H1 (cell line): Measurements from ENCODE around the gene ZHX3. TPM values are rescaled to one million over a fixed set of nuclear protein-coding genes. Genes with fewer than 3 reads are reported as not detected.

Experiments
- CTCF ChIA-PET: fragments of 300-600 bp; sonication (Branson Sonifier 250); formaldehyde crosslinking; loops from one replicate; lab custom pipeline; 2021; ENCODE audit not compliant: partially characterized antibody; lab: Charles Lee
- POLR2A ChIA-PET: fragments of 300-600 bp; sonication (Branson Sonifier 250); formaldehyde crosslinking; loops from one replicate; lab custom pipeline; 2021; ENCODE audit warnings: inconsistent platforms; ENCODE audit not compliant: partially characterized antibody; lab: Charles Lee
- DNase-seq, 2 experiments: peaks; one replicate each; pipeline versions ENCODE4 v3.0.0 to v3.0.0-alpha.2; 2010 to 2022; ENCODE audit warnings: low spot score in 2 of 2, low read depth in 1 of 2, mixed read lengths in 1 of 2
- FAIRE-seq: peaks from 2 replicates; lab custom pipeline; 2011; peaks lifted over from hg19 to GRCh38; lab: Jason Lieb, UNC
- H2AFZ ChIP-seq: 2 replicates; pipeline ENCODE4 v1.8.1; 2012; ENCODE audit warnings: low read length, inconsistent platforms
- H2AK5ac ChIP-seq: 2 replicates; pipeline ENCODE4 v1.6.1; 2013; ENCODE audit warnings: low read depth, low read length
- H2BK120ac ChIP-seq: replicated peaks from 2 replicates; pipeline ENCODE3; 2013; ENCODE audit warnings: low read depth, low read length, inconsistent platforms
- H2BK12ac ChIP-seq: 2 replicates; pipeline ENCODE4 v1.6.1; 2013; ENCODE audit warnings: low read depth, low read length
- H2BK15ac ChIP-seq: 2 replicates; pipeline ENCODE4 v1.6.1; 2013; ENCODE audit warnings: low read length
- H2BK20ac ChIP-seq: 2 replicates; pipeline ENCODE4 v1.6.1; 2013; ENCODE audit warnings: low read length
- H2BK5ac ChIP-seq: 2 replicates; pipeline ENCODE4 v1.6.1; 2013; ENCODE audit warnings: low read depth, low read length
- H3K14ac ChIP-seq: 2 replicates; pipeline ENCODE4 v1.6.1; 2013; ENCODE audit warnings: inconsistent platforms; ENCODE audit not compliant: insufficient read length
- H3K18ac ChIP-seq: 2 replicates; pipeline ENCODE4 v1.6.1; 2013; ENCODE audit warnings: low read length; ENCODE audit errors: extremely low read depth
- H3K23ac ChIP-seq: 2 replicates; pipeline ENCODE4 v1.6.1; 2013; ENCODE audit warnings: inconsistent platforms; ENCODE audit not compliant: insufficient read length
- H3K23me2 ChIP-seq: 2 replicates; pipeline ENCODE4 v1.6.1; 2013; ENCODE audit warnings: low read depth, low read length
- H3K27ac ChIP-seq: 2 replicates; pipeline ENCODE4 v1.6.1; 2011; ENCODE audit warnings: low read depth, low read length, inconsistent platforms
- H3K27me3 ChIP-seq, 4 experiments: replicated peaks in 1 of 4; 1 replicate in 1 of 4; 2 replicates in 3 of 4; pipeline versions ENCODE4 v1.6.1 to v1.8.1; 2011 to 2013; ENCODE audit warnings: low read length in 3 of 4, mild to moderate bottlenecking in 3 of 4, inconsistent platforms in 2 of 4, mixed read lengths in 2 of 4, moderate library complexity in 1 of 4; ENCODE audit not compliant: control insufficient read depth in 3 of 4, insufficient read depth in 3 of 4; ENCODE audit errors: extremely low read depth in 1 of 4
- H3K36me3 ChIP-seq, 4 experiments: 2 replicates each; pipeline versions ENCODE4 v1.6.1 to v1.8.1; 2011 to 2013; ENCODE audit warnings: mild to moderate bottlenecking in 4 of 4, low read length in 3 of 4, moderate library complexity in 2 of 4, control low read depth in 1 of 4, inconsistent platforms in 1 of 4; ENCODE audit not compliant: insufficient read depth in 4 of 4, control insufficient read depth in 2 of 4
- H3K4ac ChIP-seq: replicated peaks from 2 replicates; pipeline ENCODE3; 2013; ENCODE audit warnings: low read length, low read depth, mixed read lengths, inconsistent platforms; ENCODE audit not compliant: insufficient read length
- H3K4me1 ChIP-seq, 4 experiments: replicated peaks in 1 of 4; 1 replicate in 1 of 4; 2 replicates in 3 of 4; pipeline versions ENCODE4 v1.6.1 to v1.8.1; 2011 to 2013; ENCODE audit warnings: low read length in 3 of 4, inconsistent platforms in 2 of 4, mixed read lengths in 1 of 4; ENCODE audit not compliant: insufficient read depth in 4 of 4, control insufficient read depth in 3 of 4
- H3K4me2 ChIP-seq, 2 experiments: 2 replicates each; pipeline versions ENCODE4 v1.6.1 to v1.8.1; 2011 to 2013; ENCODE audit warnings: low read depth in 2 of 2, low read length in 2 of 2, control low read depth in 1 of 2, inconsistent platforms in 1 of 2, mild to moderate bottlenecking in 1 of 2; ENCODE audit not compliant: insufficient read depth in 1 of 2
- H3K4me3 ChIP-seq, 4 experiments: fragments of 200-600, 300-600 bp in 1 of 4; sonication (generic), shearing (Covaris generic), sonication (Bioruptor Twin) in 1 of 4; 2 replicates each; pipeline versions ENCODE4 v1.5.1 to v1.8.1; 2011 to 2016; ENCODE audit warnings: low read length in 4 of 4, low read depth in 3 of 4, control low read depth in 2 of 4, inconsistent platforms in 2 of 4, mild to moderate bottlenecking in 2 of 4, mixed read lengths in 1 of 4, moderate library complexity in 1 of 4; ENCODE audit not compliant: insufficient read depth in 2 of 4; ENCODE audit errors: extremely low read depth in 1 of 4
- H3K56ac ChIP-seq: replicated peaks from 2 replicates; pipeline ENCODE3; 2013; ENCODE audit warnings: low read depth, mild to moderate bottlenecking, mixed read lengths, low read length, inconsistent platforms; ENCODE audit not compliant: insufficient read length
- H3K79me1 ChIP-seq: 2 replicates; pipeline ENCODE4 v1.6.1; 2013; ENCODE audit warnings: low read depth, low read length, control low read depth
- H3K79me2 ChIP-seq, 2 experiments: 2 replicates each; pipeline versions ENCODE4 v1.6.1 to v1.8.1; 2012 to 2013; ENCODE audit warnings: low read length in 2 of 2, mild to moderate bottlenecking in 2 of 2, inconsistent platforms in 1 of 2; ENCODE audit not compliant: insufficient read depth in 2 of 2, control insufficient read depth in 1 of 2
- H3K9ac ChIP-seq, 4 experiments: replicated peaks in 1 of 4; 1 replicate in 1 of 4; 2 replicates in 3 of 4; pipeline versions ENCODE4 v1.6.1 to v1.8.1; 2011 to 2013; ENCODE audit warnings: low read depth in 3 of 4, low read length in 3 of 4, control low read depth in 2 of 4, mild to moderate bottlenecking in 2 of 4, moderate library complexity in 2 of 4, inconsistent platforms in 1 of 4; ENCODE audit errors: extremely low read depth in 1 of 4
- H3K9me3 ChIP-seq, 2 experiments: 2 replicates each; pipeline versions ENCODE4 v1.6.1 to v1.8.1; 2012 to 2013; ENCODE audit warnings: mild to moderate bottlenecking in 2 of 2, moderate library complexity in 2 of 2, control low read depth in 1 of 2, inconsistent platforms in 1 of 2, low read depth in 1 of 2, low read length in 1 of 2, mixed read lengths in 1 of 2; ENCODE audit not compliant: insufficient read depth in 2 of 2
- H4K20me1 ChIP-seq, 2 experiments: replicated peaks in 1 of 2; 2 replicates each; pipeline versions ENCODE3 to v1.8.1; 2011 to 2013; ENCODE audit warnings: inconsistent platforms in 2 of 2, low read length in 2 of 2, mild to moderate bottlenecking in 1 of 2; ENCODE audit not compliant: insufficient read depth in 2 of 2, control insufficient read depth in 1 of 2
- H4K5ac ChIP-seq: 2 replicates; pipeline ENCODE4 v1.6.1; 2013; ENCODE audit warnings: low read length, low read depth, mixed read lengths, inconsistent platforms; ENCODE audit not compliant: insufficient read length
- H4K8ac ChIP-seq: 2 replicates; pipeline ENCODE4 v1.8.0; 2013; ENCODE audit warnings: mild to moderate bottlenecking, moderate library complexity, low read length, inconsistent platforms; ENCODE audit not compliant: insufficient read depth; ENCODE audit errors: extremely low read depth
- H4K91ac ChIP-seq: replicated peaks from 2 replicates; pipeline ENCODE3; 2013; ENCODE audit warnings: low read length, mixed read lengths, inconsistent platforms; ENCODE audit not compliant: insufficient read length
- ATF2 ChIP-seq: IDR thresholded peaks from 2 replicates; pipeline ENCODE4 v1.6.1; 2012; ENCODE audit warnings: low read length, inconsistent platforms
- ATF3 ChIP-seq: IDR thresholded peaks from 2 replicates; pipeline ENCODE4 v1.6.1; 2011; ENCODE audit warnings: low read depth, mild to moderate bottlenecking, low read length; ENCODE audit not compliant: insufficient read depth
- BACH1 ChIP-seq: IDR thresholded peaks from 2 replicates; pipeline ENCODE4 v1.6.1; 2012; ENCODE audit warnings: low read length, improper control_type of control experiment
- CREB1 ChIP-seq: IDR thresholded peaks from 2 replicates; pipeline ENCODE4 v1.6.1; 2012; ENCODE audit warnings: inconsistent platforms
- EP300 ChIP-seq, 2 experiments: IDR thresholded peaks; 1 replicate in 1 of 2; 2 replicates in 1 of 2; pipeline ENCODE4 v1.6.1; 2011 to 2012; ENCODE audit warnings: low read depth in 2 of 2, low read length in 2 of 2, mild to moderate bottlenecking in 2 of 2, borderline replicate concordance in 1 of 2, inconsistent platforms in 1 of 2, moderate library complexity in 1 of 2
- HDAC6 ChIP-seq: IDR thresholded peaks from one replicate; pipeline ENCODE4 v1.7.1; 2012; ENCODE audit warnings: low read depth, mild to moderate bottlenecking, inconsistent platforms, low read length, moderate library complexity
- MAX ChIP-seq: IDR thresholded peaks from 2 replicates; pipeline ENCODE4 v1.6.1; 2012; ENCODE audit warnings: inconsistent platforms
- RAD21 ChIP-seq, 2 experiments: IDR thresholded peaks in 1 of 2; conservative IDR thresholded peaks in 1 of 2; 2 replicates each; pipeline ENCODE4 v1.6.1; 2011; ENCODE audit warnings: low read depth in 2 of 2, low read length in 2 of 2, improper control_type of control experiment in 1 of 2, inconsistent platforms in 1 of 2, mild to moderate bottlenecking in 1 of 2, moderate library complexity in 1 of 2
- SP4 ChIP-seq: IDR thresholded peaks from 2 replicates; pipeline ENCODE4 v1.6.1; 2012; ENCODE audit warnings: low read length, inconsistent platforms
- SRF ChIP-seq: IDR thresholded peaks from 2 replicates; pipeline ENCODE4 v1.6.1; 2011; ENCODE audit warnings: mild to moderate bottlenecking, low read depth, low read length, moderate library complexity
- TAF1 ChIP-seq: IDR thresholded peaks from 2 replicates; pipeline ENCODE4 v1.6.1; 2011; ENCODE audit warnings: mild to moderate bottlenecking, low read depth, low read length
- TBP ChIP-seq: IDR thresholded peaks from 2 replicates; pipeline ENCODE4 v1.6.1; 2011; ENCODE audit warnings: low read depth, low read length, improper control_type of control experiment
- WGBS, 2 experiments: shearing (Covaris generic) in 1 of 2; methylation state at CpG; one replicate each; pipeline versions ENCODE4 v1.1.6 to v1.1.7; 2013 to 2015; ENCODE audit warnings: low lambda C conversion rate in 2 of 2, mixed read lengths in 2 of 2, inconsistent platforms in 1 of 2, low coverage in 1 of 2, missing lambda C conversion rate in 1 of 2; ENCODE audit not compliant: insufficient replicate concordance in 2 of 2, insufficient coverage in 1 of 2, insufficient read length in 1 of 2; ENCODE audit errors: extremely low coverage in 1 of 2, missing lambda C conversion rate in 1 of 2; 5-methylcytosine and 5-hydroxymethylcytosine counted together
- polyA plus RNA-seq, 7 experiments: library from polyadenylated mRNA; depleted of rRNA in 3 of 7; stranded (reverse) in 5 of 7; unstranded in 2 of 7; fragments of >200 nt in 5 of 7; fragments of 200-250 nt in 2 of 7; gene quantifications; 1 replicate in 5 of 7; 2 replicates in 1 of 7; 4 replicates in 1 of 7; pipeline versions ENCODE4 v1.2.1 to v1.2.3, GENCODE V29; 2011 to 2013; ENCODE audit warnings: missing spikeins in 2 of 7, mixed read lengths in 2 of 7
- total RNA-seq: library from RNA; stranded (reverse); fragmentation: NEBNext Ultra II Directional; extraction: Animal tissue kit (Norgen Biotek cat#: 25700); gene quantifications from 2 replicates; pipeline ENCODE4 v1.2.1, GENCODE V29; 2021

Gene ZHX3
- total and polyA plus RNA-seq, 2 of the 8 experiments (the other 6 are each of a cell fraction or from before 2014, with no cell fraction given) = 1.00 to 7.8 TPM

GRCh38 chr20:41226426-41226825 is 91.1 kb downstream of the ZHX3 start:
- POLR2A ChIA-PET = interaction anchor here (0.7 kb wide), 1 partner anchor 113 kb away, joined by 3 read pairs; no protein-coding TSS in a partner anchor
- Histone ChIP-seq H4K5ac (no peak overlapping the region), H3K4me1 (no peaks in the 10 kb centered on the region), H4K20me1 (no peaks in the 10 kb centered on the region), H4K8ac (no peak overlapping the region), H2BK120ac (no peak overlapping the region), H3K36me3 (no peaks in the 10 kb centered on the region), H4K91ac (no peak overlapping the region), H3K9me3 (no peaks in the 10 kb centered on the region), H3K4ac (no peak overlapping the region), H3K23ac (no peak overlapping the region), H3K56ac (no peak overlapping the region), H3K23me2 (no peaks in the 10 kb centered on the region), H3K4me2 (no peak overlapping the region), H2AFZ (no peak overlapping the region), H2BK20ac (no peak overlapping the region), H3K27me3 (no peaks in the 10 kb centered on the region), H3K14ac (no peak overlapping the region), H3K18ac (no peak overlapping the region), H2BK12ac (no peak overlapping the region), H3K79me1 (no peaks in the 10 kb centered on the region), H2BK15ac (no peak overlapping the region), H2AK5ac (no peak overlapping the region), H2BK5ac (no peak overlapping the region), H3K79me2 (no peaks in the 10 kb centered on the region), H3K27ac (no peak overlapping the region), H3K9ac (no peak overlapping the region), H3K4me3 (no peak overlapping the region)
- WGBS, 2 experiments = 93% methylated on average over 1 of the region's 1 CpG; no CpG with 5 or more reads in 1 of the 2 experiments
- CTCF ChIA-PET = interaction anchor here (0.7 to 1.1 kb wide), 3 partner anchors 23 to 138 kb away, joined by 3 to 4 read pairs (median 3); no protein-coding TSS in a partner anchor
- no peak for DNase-seq
- FAIRE-seq = no peak
- TF ChIP-seq RAD21 (IDR thresholded peaks at IDR 0.05 in 1 of 2, conservative IDR thresholded peaks at IDR 0.05 in 1 of 2; ENCODE audit: low read depth in 2 of 2, low read length in 2 of 2) (no peak), HDAC6 (no peak), SP4 (no peak), MAX (no peak), BACH1 (no peak), EP300 (IDR thresholded peaks at IDR 0.05; ENCODE audit: borderline replicate concordance in 1 of 2, low read depth in 2 of 2, low read length in 2 of 2) (no peak), CREB1 (no peak), ATF3 (no peak), SRF (no peak), TBP (no peak), TAF1 (no peak), ATF2 (no peak)
